B cell (primary cell): ENCODE results near the gene SLC9C1.

Experiments
- CTCF ChIP-seq: fragments of 200-600 bp; IDR thresholded peaks from one replicate; pipeline ENCODE4 v1.8.0; 2022; ENCODE audit warnings: antibody characterized with exemption, mild to moderate bottlenecking
- EZH2 ChIP-seq: IDR thresholded peaks from 2 replicates; pipeline ENCODE4 v1.6.1; 2012; ENCODE audit warnings: borderline replicate concordance, low read depth, mild to moderate bottlenecking, moderate library complexity, low read length; ENCODE audit not compliant: insufficient read depth, poor library complexity, severe bottlenecking

- TF ChIP-seq CTCF, result no peak
- no peak for TF ChIP-seq EZH2
Observed at GRCh38 chr3:112129925-112130637, 163.9 kb downstream of the SLC9C1 start.
